NT2/D1 (cell line): ENCODE measurements around the gene SCGN.

Experiments used
- DNase-seq: peaks from one replicate; pipeline ENCODE4 v3.0.0-alpha.2; 2011; ENCODE audit warnings: low read depth, low spot score
- H3K27me3 ChIP-seq: 2 replicates; pipeline ENCODE4 v1.6.0; 2011; ENCODE audit warnings: mild to moderate bottlenecking; ENCODE audit not compliant: insufficient read length, insufficient read depth
- H3K36me3 ChIP-seq: 2 replicates; pipeline ENCODE4 v1.6.1; 2011; ENCODE audit warnings: mild to moderate bottlenecking, low read length, mixed read lengths; ENCODE audit not compliant: insufficient read depth, insufficient read length
- H3K4me1 ChIP-seq: 2 replicates; pipeline ENCODE4 v1.5.1; 2011; ENCODE audit not compliant: insufficient read depth, insufficient read length
- H3K4me3 ChIP-seq: 2 replicates; pipeline ENCODE4 v1.5.1; 2011; ENCODE audit warnings: low read depth; ENCODE audit not compliant: insufficient read length
- H3K9ac ChIP-seq: 2 replicates; pipeline ENCODE4 v1.6.0; 2011; ENCODE audit warnings: low read depth; ENCODE audit not compliant: insufficient read length
- H3K9me3 ChIP-seq: 2 replicates; pipeline ENCODE4 v1.5.1; 2011; ENCODE audit warnings: mild to moderate bottlenecking, low read length; ENCODE audit not compliant: insufficient read depth
- SUZ12 ChIP-seq: IDR thresholded peaks from 2 replicates; pipeline ENCODE4 v1.6.1; 2011; ENCODE audit not compliant: insufficient read length, insufficient read depth; ENCODE audit errors: extremely low read depth
- YY1 ChIP-seq: IDR thresholded peaks from 2 replicates; pipeline ENCODE4 v1.6.1; 2011; ENCODE audit not compliant: insufficient read length, insufficient read depth
- ZNF274 ChIP-seq: IDR thresholded peaks from 2 replicates; pipeline ENCODE4 v1.6.1; 2011; ENCODE audit warnings: mild to moderate bottlenecking, low read depth, low read length

Gene SCGN

GRCh38 chr6:25697537-25698340, 45.7 kb downstream of the SCGN start:
- no peak for DNase-seq
- no peaks in the 10 kb centered on the region for H3K9me3 ChIP-seq
- H3K4me1 ChIP-seq = no peaks in the 10 kb centered on the region
- no peak overlapping the region for H3K9ac ChIP-seq
- no peak overlapping the region for H3K4me3 ChIP-seq
- H3K27me3 ChIP-seq = no peaks in the 10 kb centered on the region
- TF ChIP-seq YY1 (no peak), SUZ12 (no peak), ZNF274 (no peak)
- H3K36me3 ChIP-seq = no peaks in the 10 kb centered on the region

DNA sequence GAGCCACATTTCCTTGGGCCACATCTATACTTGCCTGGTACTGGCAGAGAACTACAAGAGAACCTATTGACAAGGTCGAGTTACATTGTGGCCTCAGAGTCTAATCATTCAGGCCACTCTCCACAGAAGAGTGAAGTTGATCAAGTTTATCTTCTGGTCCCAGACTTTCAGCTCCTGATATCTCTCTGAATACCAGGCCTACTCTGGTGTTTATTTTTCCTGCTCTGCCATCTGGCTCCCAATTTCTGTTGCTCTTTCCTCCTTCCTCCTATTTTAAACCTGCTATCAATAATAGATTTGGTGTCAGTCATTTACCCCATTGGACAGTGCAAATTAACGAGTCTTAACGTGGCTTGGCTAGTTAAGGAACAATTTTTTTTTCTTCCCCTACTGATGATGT, 46.6 kb downstream of the SCGN start:
- DNase-seq = no peak
- TF ChIP-seq YY1 = no peak
- no peak for TF ChIP-seq ZNF274
- no peak for TF ChIP-seq SUZ12
- Histone ChIP-seq H3K27me3 (no peaks in the 10 kb centered on the region), H3K9me3 (no peaks in the 10 kb centered on the region), H3K9ac (no peak overlapping the region), H3K4me3 (no peak overlapping the region), H3K4me1 (no peaks in the 10 kb centered on the region), H3K36me3 (no peaks in the 10 kb centered on the region)

- H3K36me3 ChIP-seq = no peaks in the 10 kb centered on the region
- no peak for TF ChIP-seq YY1
- no peak for TF ChIP-seq ZNF274
- no peak for TF ChIP-seq SUZ12
- no peaks in the 10 kb centered on the region for H3K4me1 ChIP-seq
- H3K4me3 ChIP-seq = no peak overlapping the region
- H3K27me3 ChIP-seq = no peaks in the 10 kb centered on the region
- H3K9me3 ChIP-seq = no peaks in the 10 kb centered on the region
- DNase-seq = no peak
- H3K9ac ChIP-seq = no peak overlapping the region
Observed at GRCh38 chr6:25699649-25700048, 47.6 kb downstream of the SCGN start.

- Histone ChIP-seq H3K9me3 (no peaks in the 10 kb centered on the region), H3K27me3 (no peaks in the 10 kb centered on the region), H3K36me3 (no peaks in the 10 kb centered on the region), H3K9ac (no peak overlapping the region), H3K4me1 (no peaks in the 10 kb centered on the region), H3K4me3 (no peak overlapping the region)
- DNase-seq = no peak
- TF ChIP-seq SUZ12 (no peak), ZNF274 (no peak), YY1 (no peak)
Observed at GRCh38 chr6:25700761-25701160, 48.7 kb downstream of the SCGN start.

DNA sequence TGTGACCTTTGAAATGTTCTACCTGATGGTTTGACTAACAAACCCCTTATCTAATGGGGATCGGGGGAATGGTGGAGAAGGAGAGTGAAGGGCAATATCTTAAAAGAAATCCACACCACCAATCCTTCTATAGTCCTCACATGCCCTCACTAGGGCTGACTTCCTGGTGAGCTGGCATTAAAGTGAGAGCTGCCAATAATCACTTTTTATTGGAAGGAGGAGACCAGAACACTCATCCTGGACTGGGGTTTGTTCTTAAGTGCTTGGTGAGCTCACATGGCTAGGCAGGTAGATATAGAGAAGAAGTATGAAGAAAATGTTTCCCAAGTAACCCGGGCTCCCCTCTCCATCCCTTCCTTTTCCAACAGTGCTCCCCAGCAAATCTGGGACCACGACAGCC, 49.8 kb downstream of the SCGN start:
- Histone ChIP-seq H3K36me3 (no peaks in the 10 kb centered on the region), H3K27me3 (no peaks in the 10 kb centered on the region), H3K9ac (no peak overlapping the region), H3K4me3 (no peak overlapping the region), H3K9me3 (no peaks in the 10 kb centered on the region), H3K4me1 (no peaks in the 10 kb centered on the region)
- TF ChIP-seq SUZ12 (no peak), YY1 (no peak), ZNF274 (no peak)
- DNase-seq = no peak

GRCh38 chr6:25703005-25703404, 51.0 kb downstream of the SCGN start:
- TF ChIP-seq YY1 (no peak), SUZ12 (no peak), ZNF274 (no peak)
- H3K4me3 ChIP-seq = no peak overlapping the region
- no peaks in the 10 kb centered on the region for H3K9me3 ChIP-seq
- DNase-seq = no peak
- no peaks in the 10 kb centered on the region for H3K4me1 ChIP-seq
- H3K27me3 ChIP-seq = no peaks in the 10 kb centered on the region
- no peaks in the 10 kb centered on the region for H3K36me3 ChIP-seq
- H3K9ac ChIP-seq = no peak overlapping the region

GRCh38 chr6:25704001-25704400, 52.0 kb downstream of the SCGN start:
- H3K27me3 ChIP-seq = no peaks in the 10 kb centered on the region
- no peak overlapping the region for H3K4me3 ChIP-seq

More at GRCh38 chr6:25704001-25704400, 52.0 kb downstream of the SCGN start:
- Histone ChIP-seq H3K36me3 (no peaks in the 10 kb centered on the region), H3K9me3 (no peaks in the 10 kb centered on the region), H3K4me1 (no peaks in the 10 kb centered on the region), H3K9ac (no peak overlapping the region)
- no peak for TF ChIP-seq ZNF274
- no peak for TF ChIP-seq SUZ12
- TF ChIP-seq YY1 = no peak
- no peak for DNase-seq
